Measurements from ENCODE around the gene LRRC4C. TPM values are rescaled to one million over a fixed set of nuclear protein-coding genes. Genes with fewer than 3 reads are reported as not detected.

Gene LRRC4C
- total and polyA plus RNA-seq, 2 experiments from 2014 or later = 0.35 to 1.1 TPM

DNA sequence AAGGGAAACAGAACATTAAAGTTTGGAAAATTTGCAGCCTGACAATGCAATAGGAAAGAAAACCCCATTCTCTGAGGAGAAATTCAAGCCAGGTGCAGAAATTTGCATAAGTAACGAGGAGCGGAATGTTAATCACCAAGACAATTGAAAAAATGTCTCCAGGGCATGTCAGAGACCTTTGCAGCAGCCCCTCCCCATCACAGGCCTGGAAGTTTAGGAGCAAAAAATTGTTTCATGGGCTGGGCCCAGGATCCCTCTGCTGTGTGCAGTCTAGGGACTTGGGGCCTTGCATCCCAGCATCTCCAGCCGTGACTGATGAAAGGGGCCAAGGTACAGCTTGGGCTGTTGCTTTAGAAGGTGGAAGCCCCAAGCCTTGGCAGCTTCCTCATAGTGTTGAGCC lies 780.2 kb downstream of the LRRC4C start:
- Mint-ChIP-seq H3K9me3 (peaks cover 24% of the 10 kb centered on the region; the same call in 2 of the 3 replicates), H3K27ac (peak overlapping the region; percentile 69), H3K27me3 (ENCODE audit: insufficient read depth, low read depth, poor library complexity) (no peaks in the 10 kb centered on the region), H3K36me3 (ENCODE audit: low read depth) (peaks cover 20% of the 10 kb centered on the region), H3K4me3 (no peak overlapping the region), H3K4me1 (peaks cover 16% of the 10 kb centered on the region)
- Histone ChIP-seq H4K20me1 (replicated peaks; ENCODE audit: insufficient read depth) (no peaks in the 10 kb centered on the region), H3K27me3 (ENCODE audit: insufficient read depth) (no peaks in the 10 kb centered on the region), H3K36me3 (ENCODE audit: insufficient read depth) (no peaks in the 10 kb centered on the region), H3K4me1 (ENCODE audit: insufficient read depth) (peaks cover 18% of the 10 kb centered on the region; the same call in 1 of the 2 replicates), H3K4me3 (no peak overlapping the region), H3F3A (replicated peaks; ENCODE audit: low read depth) (no peaks in the 10 kb centered on the region), H2AFZ (no peak overlapping the region), H3K27ac (ENCODE audit: low read depth) (peak overlapping the region; percentile 97), H3K9me2 (ENCODE audit: insufficient read depth) (peaks cover 25% of the 10 kb centered on the region), H3K4me2 (0 out of 2 replicates have a peak overlapping the region, but pooled peaks have one; percentile 37), H3K79me2 (replicated peaks; ENCODE audit: insufficient read depth) (no peaks in the 10 kb centered on the region)
- ATAC-seq (peak; percentile 55; the same call in 2 of the 3 replicates), DNase-seq (ENCODE audit: low spot score) (peak; percentile 79)
- TF ChIP-seq, protein P1, sequence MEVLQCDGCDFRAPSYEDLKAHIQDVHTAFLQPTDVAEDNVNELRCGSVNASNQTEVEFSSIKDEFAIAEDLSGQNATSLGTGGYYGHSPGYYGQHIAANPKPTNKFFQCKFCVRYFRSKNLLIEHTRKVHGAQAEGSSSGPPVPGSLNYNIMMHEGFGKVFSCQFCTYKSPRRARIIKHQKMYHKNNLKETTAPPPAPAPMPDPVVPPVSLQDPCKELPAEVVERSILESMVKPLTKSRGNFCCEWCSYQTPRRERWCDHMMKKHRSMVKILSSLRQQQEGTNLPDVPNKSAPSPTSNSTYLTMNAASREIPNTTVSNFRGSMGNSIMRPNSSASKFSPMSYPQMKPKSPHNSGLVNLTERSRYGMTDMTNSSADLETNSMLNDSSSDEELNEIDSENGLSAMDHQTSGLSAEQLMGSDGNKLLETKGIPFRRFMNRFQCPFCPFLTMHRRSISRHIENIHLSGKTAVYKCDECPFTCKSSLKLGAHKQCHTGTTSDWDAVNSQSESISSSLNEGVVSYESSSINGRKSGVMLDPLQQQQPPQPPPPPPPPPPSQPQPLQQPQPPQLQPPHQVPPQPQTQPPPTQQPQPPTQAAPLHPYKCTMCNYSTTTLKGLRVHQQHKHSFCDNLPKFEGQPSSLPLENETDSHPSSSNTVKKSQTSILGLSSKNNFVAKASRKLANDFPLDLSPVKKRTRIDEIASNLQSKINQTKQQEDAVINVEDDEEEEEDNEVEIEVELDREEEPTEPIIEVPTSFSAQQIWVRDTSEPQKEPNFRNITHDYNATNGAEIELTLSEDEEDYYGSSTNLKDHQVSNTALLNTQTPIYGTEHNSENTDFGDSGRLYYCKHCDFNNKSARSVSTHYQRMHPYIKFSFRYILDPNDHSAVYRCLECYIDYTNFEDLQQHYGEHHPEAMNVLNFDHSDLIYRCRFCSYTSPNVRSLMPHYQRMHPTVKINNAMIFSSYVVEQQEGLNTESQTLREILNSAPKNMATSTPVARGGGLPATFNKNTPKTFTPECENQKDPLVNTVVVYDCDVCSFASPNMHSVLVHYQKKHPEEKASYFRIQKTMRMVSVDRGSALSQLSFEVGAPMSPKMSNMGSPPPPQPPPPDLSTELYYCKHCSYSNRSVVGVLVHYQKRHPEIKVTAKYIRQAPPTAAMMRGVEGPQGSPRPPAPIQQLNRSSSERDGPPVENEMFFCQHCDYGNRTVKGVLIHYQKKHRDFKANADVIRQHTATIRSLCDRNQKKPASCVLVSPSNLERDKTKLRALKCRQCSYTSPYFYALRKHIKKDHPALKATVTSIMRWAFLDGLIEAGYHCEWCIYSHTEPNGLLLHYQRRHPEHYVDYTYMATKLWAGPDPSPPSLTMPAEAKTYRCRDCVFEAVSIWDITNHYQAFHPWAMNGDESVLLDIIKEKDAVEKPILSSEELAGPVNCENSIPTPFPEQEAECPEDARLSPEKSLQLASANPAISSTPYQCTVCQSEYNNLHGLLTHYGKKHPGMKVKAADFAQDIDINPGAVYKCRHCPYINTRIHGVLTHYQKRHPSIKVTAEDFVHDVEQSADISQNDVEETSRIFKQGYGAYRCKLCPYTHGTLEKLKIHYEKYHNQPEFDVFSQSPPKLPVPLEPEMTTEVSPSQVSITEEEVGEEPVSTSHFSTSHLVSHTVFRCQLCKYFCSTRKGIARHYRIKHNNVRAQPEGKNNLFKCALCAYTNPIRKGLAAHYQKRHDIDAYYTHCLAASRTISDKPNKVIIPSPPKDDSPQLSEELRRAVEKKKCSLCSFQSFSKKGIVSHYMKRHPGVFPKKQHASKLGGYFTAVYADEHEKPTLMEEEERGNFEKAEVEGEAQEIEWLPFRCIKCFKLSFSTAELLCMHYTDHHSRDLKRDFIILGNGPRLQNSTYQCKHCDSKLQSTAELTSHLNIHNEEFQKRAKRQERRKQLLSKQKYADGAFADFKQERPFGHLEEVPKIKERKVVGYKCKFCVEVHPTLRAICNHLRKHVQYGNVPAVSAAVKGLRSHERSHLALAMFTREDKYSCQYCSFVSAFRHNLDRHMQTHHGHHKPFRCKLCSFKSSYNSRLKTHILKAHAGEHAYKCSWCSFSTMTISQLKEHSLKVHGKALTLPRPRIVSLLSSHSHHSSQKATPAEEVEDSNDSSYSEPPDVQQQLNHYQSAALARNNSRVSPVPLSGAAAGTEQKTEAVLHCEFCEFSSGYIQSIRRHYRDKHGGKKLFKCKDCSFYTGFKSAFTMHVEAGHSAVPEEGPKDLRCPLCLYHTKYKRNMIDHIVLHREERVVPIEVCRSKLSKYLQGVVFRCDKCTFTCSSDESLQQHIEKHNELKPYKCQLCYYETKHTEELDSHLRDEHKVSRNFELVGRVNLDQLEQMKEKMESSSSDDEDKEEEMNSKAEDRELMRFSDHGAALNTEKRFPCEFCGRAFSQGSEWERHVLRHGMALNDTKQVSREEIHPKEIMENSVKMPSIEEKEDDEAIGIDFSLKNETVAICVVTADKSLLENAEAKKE (CRISPR knock-in tag; IDR thresholded peaks at IDR 0.05) = peak; percentile 62; the same call in 1 of the 2 replicates
- TF ChIP-seq NANOG (IDR thresholded peaks at IDR 0.05; ENCODE audit: borderline replicate concordance) (peak; percentile 45; the same call in 1 of the 2 replicates), CREB1 (CRISPR knock-in tag; IDR thresholded peaks at IDR 0.05; ENCODE audit: low read depth) (no peak), ZNF331 (CRISPR knock-in tag; IDR thresholded peaks at IDR 0.05; ENCODE audit: low read depth) (no peak), POLR2AphosphoS5 (IDR thresholded peaks at IDR 0.05; ENCODE audit: low read depth) (no peak)

DNA sequence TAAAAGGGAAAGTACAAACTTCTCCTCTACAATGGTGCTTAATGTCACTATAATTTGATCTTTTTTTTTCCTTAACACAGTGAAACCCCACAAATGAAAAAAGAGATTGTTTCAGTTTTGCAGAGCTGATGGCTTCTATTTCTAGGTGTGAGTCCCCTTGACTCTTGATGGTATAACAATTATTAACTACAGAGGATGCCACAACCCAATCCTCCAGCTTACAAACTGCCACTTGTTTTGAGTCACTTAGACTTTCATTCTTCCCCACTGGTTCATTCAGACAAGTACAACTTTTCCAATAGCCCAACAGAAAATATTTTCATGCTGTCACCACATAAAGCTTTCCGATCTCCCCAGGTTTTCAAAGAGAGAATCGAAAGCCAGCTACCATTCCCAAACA lies 812.2 kb downstream of the LRRC4C start:
- peaks cover 17% of the 10 kb centered on the region for H3K4me1 Mint-ChIP-seq
- H2AFZ ChIP-seq = no peak overlapping the region
- H3K9me3 Mint-ChIP-seq = peaks cover 43% of the 10 kb centered on the region
- no peak overlapping the region for H3K4me2 ChIP-seq
- no peaks in the 10 kb centered on the region for H3K27me3 ChIP-seq (ENCODE audit: insufficient read depth)
- no peaks in the 10 kb centered on the region for H3F3A ChIP-seq (replicated peaks; ENCODE audit: low read depth)
- no peaks in the 10 kb centered on the region for H3K79me2 ChIP-seq (replicated peaks; ENCODE audit: insufficient read depth)
- DNase-seq (ENCODE audit: low spot score) = no peak
- H3K4me1 ChIP-seq (ENCODE audit: insufficient read depth) = peaks cover 16% of the 10 kb centered on the region
- H3K9me2 ChIP-seq (ENCODE audit: insufficient read depth) = no peaks in the 10 kb centered on the region
- ATAC-seq = no peak
- peaks cover 5% of the 10 kb centered on the region; the same call in 1 of the 2 replicates for H3K36me3 ChIP-seq (ENCODE audit: insufficient read depth)
- no peak overlapping the region for H3K4me3 ChIP-seq
- H3K36me3 Mint-ChIP-seq (ENCODE audit: low read depth) = peaks cover 24% of the 10 kb centered on the region; the same call in 2 of the 3 replicates
- H3K27ac ChIP-seq (ENCODE audit: low read depth) = no peak overlapping the region
- H3K27ac Mint-ChIP-seq = no peak overlapping the region
- no peak overlapping the region for H3K4me3 Mint-ChIP-seq
- no peaks in the 10 kb centered on the region for H4K20me1 ChIP-seq (replicated peaks; ENCODE audit: insufficient read depth)
- peaks cover 4% of the 10 kb centered on the region for H3K27me3 Mint-ChIP-seq (ENCODE audit: insufficient read depth, low read depth, poor library complexity)
- TF ChIP-seq STAT1 (IDR thresholded peaks at IDR 0.05; ENCODE audit: unreplicated experiment) (no peak), NANOG (IDR thresholded peaks at IDR 0.05; ENCODE audit: borderline replicate concordance) (no peak), EZH2 (IDR thresholded peaks at IDR 0.05; ENCODE audit: low read depth, unreplicated experiment) (no peak)
- TF ChIP-seq, protein P2, sequence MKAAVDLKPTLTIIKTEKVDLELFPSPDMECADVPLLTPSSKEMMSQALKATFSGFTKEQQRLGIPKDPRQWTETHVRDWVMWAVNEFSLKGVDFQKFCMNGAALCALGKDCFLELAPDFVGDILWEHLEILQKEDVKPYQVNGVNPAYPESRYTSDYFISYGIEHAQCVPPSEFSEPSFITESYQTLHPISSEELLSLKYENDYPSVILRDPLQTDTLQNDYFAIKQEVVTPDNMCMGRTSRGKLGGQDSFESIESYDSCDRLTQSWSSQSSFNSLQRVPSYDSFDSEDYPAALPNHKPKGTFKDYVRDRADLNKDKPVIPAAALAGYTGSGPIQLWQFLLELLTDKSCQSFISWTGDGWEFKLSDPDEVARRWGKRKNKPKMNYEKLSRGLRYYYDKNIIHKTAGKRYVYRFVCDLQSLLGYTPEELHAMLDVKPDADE (IDR thresholded peaks at IDR 0.05) = no peak

All from GM23338 (cell line).